Activated naive CD4-positive, alpha-beta T cell treated with anti-CD3 and anti-CD28 coated beads for 36 hours (primary cell): ENCODE results near the gene RAB11FIP3. TPM values are rescaled to one million over a fixed set of nuclear protein-coding genes. Genes with fewer than 3 reads are reported as not detected.

Experiments
- CTCF ChIA-PET: fragments of 350-600 bp; sonication (Branson Sonifier 250); formaldehyde crosslinking; loops from one replicate; lab custom pipeline; 2021; ENCODE audit warnings: antibody characterized with exemption; lab: Charles Lee
- DNase-seq: peaks from one replicate; pipeline ENCODE4 v3.0.0-alpha.2; 2020
- H3K27ac Mint-ChIP-seq: one replicate; pipeline ENCODE4 v1.8.0; 2021; ENCODE audit warnings: mild to moderate bottlenecking, mixed read lengths
- H3K27me3 Mint-ChIP-seq: one replicate; pipeline ENCODE4 v1.8.0; 2021; ENCODE audit warnings: low read depth, mixed read lengths
- H3K36me3 Mint-ChIP-seq: one replicate; pipeline ENCODE4 v1.8.0; 2021; ENCODE audit warnings: low read depth, mixed read lengths
- H3K4me1 Mint-ChIP-seq: one replicate; pipeline ENCODE4 v1.8.0; 2021; ENCODE audit warnings: low read depth, mixed read lengths
- H3K4me3 Mint-ChIP-seq: one replicate; pipeline ENCODE4 v1.8.0; 2021; ENCODE audit warnings: mild to moderate bottlenecking, moderate library complexity, mixed read lengths
- H3K9me3 Mint-ChIP-seq: one replicate; pipeline ENCODE4 v1.8.0; 2021; ENCODE audit warnings: mixed read lengths
- intact Hi-C: fragments of 100-400 bp; cut with micrococcal nuclease; formaldehyde crosslinking; loops from one replicate; pipeline ENCODE4 v1.15.1; 2023
- microRNA-seq: library from miRNA; unstranded; fragments of <30 nt; microRNA quantifications from one replicate; pipeline ENCODE4 v1.2.0, GENCODE V29; 2022; ENCODE audit warnings: borderline microRNAs expressed, borderline replicate concordance
- total RNA-seq, 2 experiments: library from RNA; stranded (reverse); gene quantifications; one replicate each; pipeline ENCODE4 v1.2.3, GENCODE V29; 2021

Gene RAB11FIP3
- total RNA-seq, 2 experiments from 2014 or later: 15.8 to 18.2 TPM

DNA sequence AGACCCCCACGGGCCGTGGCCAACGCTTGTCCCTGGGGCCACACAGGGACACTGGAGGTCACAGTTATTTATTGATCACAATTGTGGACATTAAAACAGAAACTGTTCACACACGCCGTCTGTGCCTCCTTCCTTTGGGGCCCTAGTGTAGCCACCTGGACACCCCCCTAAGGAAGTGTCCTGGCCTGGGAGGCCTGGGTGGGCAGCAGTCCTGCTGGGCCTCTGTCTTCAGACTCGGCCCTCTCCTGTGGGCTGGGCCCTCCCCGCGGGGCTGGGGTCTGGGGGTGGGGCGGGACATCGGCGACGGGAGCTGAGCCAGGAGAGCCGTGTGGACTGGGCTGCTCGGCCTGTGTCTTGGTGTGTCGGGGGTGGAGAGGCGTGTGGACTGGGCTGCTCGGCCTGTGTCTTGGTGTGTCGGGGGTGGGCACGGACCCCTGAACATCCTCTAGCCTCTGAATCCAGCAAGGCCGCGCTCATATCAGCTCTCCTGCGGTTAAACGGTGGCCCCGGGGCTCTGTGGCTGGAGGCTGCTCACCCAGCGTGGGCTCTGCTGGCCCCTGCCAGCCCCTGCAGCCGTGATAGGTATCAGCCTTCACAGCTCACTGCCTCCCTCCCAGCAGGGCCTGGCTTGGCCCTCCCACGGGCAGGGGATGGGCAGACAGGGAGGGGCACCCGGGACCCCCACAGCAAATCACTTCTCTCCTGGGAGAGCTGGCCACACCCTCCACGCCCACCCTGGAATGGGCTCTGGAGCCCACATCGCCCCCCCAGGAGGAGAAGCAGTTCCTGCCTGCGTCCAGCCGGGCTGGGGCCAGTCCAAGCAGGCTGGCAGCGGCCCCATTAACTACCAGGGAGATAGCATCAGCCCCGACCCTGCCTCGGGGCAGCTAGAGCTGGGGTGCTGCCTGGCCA lies 140.2 kb downstream of the RAB11FIP3 start:
- H3K4me3 Mint-ChIP-seq: no peak overlapping the region
- no peaks in the 10 kb centered on the region for H3K36me3 Mint-ChIP-seq
- DNase-seq: no peak
- no peaks in the 10 kb centered on the region for H3K9me3 Mint-ChIP-seq
- H3K27ac Mint-ChIP-seq: no peak overlapping the region
- H3K4me1 Mint-ChIP-seq: peaks cover 18% of the 10 kb centered on the region
- H3K27me3 Mint-ChIP-seq: no peaks in the 10 kb centered on the region
- intact Hi-C loops: loop anchor here (2.0 kb wide), 1 partner anchor 23 kb away; no protein-coding TSS in a partner anchor
- CTCF ChIA-PET: no interaction called here

DNA sequence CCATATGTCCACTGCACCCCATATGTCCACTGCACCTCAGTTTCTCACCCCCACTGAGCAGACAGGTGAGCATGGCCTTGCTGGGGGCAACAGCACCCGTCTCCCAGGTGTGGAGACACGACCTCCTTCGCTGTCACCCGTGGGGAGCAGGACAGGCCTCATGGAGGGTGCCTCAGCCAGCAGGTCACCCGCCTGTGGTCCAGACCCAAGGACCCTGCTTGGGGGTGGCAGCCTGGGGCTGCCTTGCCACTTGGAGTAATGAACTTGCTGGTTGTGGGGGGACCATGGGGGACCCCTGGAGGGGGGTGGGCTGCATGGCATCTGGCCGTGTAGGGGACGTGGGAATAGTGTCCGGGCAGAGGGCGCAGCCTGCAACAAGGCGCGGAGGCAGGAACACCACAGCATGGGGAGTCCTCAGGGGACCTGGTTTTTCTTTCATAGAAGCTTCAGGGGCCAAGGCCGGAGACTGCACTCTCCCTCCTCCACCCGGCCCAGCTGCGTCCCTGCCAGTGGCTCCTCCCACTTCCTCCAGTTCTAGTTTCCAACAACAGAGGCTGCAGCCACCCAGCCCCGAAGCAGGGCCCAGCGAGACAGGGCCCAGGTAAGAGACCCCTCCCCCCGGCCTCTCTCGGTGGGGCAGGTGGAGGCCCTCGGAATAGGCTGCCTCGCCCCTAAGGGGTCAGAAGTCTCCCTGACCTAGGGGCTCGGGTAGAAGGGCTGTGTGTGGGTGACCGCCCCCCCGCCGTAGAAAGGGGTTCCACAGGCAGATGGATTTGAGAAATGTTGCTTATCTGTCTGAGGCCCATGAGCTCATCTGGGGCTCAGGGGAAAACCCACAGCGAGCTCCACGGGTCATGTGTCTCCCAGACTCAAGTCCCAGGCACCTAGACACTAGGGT lies 141.3 kb downstream of the RAB11FIP3 start, which contains the start of gene NHLRC4:
Gene NHLRC4, plus strand, starts transcription at position 531 of the 898 bp plus-strand sequence. CDS start 1,043 bp downstream, outside the sequence.
- CTCF ChIA-PET: interaction anchor here (1.0 kb wide), 1 partner anchor 13 kb away, joined by 4 read pairs; no protein-coding TSS in a partner anchor

DNA sequence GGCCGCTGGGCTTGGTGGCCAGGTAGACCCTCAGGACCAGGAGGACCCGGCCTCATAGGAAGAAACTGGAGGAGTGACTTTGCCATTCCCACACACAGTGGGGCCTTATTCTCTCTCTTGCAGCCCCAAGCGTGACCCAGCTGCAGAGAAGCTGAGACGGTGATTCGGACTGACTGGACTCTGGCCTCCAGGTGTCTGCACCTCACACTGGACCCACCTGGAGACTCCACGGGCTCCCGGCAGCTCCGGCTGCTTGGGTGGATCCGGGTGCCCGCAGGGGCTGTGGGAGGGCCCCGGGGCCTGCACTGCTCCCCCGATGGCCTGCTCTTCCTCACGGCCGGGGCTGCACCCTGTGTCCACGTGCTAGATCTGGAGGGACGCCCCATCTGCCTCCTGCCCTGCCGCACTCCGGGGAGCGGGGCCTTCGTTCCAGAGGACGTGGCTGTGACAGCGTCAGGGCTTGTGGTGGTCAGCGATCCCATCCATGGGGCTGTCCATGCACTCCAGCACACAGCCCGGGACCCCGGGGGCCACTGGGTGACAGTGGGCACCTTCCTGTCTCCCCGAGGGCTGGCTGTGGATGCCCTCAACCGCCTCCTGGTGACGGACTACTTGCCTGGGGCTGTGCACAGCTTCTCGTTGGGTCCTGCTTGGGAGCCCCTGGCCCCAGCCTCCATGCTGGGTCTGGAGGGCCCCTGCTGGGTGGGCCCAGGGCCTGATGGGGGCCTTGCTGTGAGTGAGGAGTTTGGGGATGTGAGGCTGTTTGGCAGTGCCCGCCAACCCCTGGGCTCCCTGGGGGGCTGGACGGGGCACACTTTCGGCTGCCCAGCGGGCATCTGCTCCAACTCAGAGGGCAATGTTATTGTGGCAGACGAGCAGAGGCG lies 142.2 kb downstream of the RAB11FIP3 start:
- intact Hi-C loops: loop anchor here (2.0 kb wide), 1 partner anchor 21 kb away; no protein-coding TSS in a partner anchor
- no peak for DNase-seq
- Mint-ChIP-seq H3K4me1 (peaks cover 29% of the 10 kb centered on the region), H3K9me3 (no peaks in the 10 kb centered on the region), H3K4me3 (peak overlapping the region; percentile 39), H3K27me3 (no peaks in the 10 kb centered on the region), H3K36me3 (no peaks in the 10 kb centered on the region), H3K27ac (peak overlapping the region; percentile 78)
- CTCF ChIA-PET: interaction anchor here (1.0 kb wide), 1 partner anchor 12 kb away, joined by 4 read pairs; no protein-coding TSS in a partner anchor

More for the DNA sequence above, 141.3 kb downstream of the RAB11FIP3 start, which contains the start of gene NHLRC4:
- intact Hi-C loops: loop anchor here (2.0 kb wide), 1 partner anchor 22 kb away; no protein-coding TSS in a partner anchor
- Mint-ChIP-seq H3K36me3 (no peaks in the 10 kb centered on the region), H3K27ac (peak within 1 kb of the TSS; percentile 78), H3K4me1 (peaks cover 28% of the 10 kb centered on the region), H3K4me3 (peak within 1 kb of the TSS; percentile 39), H3K9me3 (no peaks in the 10 kb centered on the region), H3K27me3 (no peaks in the 10 kb centered on the region)
- DNase-seq: peak; percentile 74

DNA sequence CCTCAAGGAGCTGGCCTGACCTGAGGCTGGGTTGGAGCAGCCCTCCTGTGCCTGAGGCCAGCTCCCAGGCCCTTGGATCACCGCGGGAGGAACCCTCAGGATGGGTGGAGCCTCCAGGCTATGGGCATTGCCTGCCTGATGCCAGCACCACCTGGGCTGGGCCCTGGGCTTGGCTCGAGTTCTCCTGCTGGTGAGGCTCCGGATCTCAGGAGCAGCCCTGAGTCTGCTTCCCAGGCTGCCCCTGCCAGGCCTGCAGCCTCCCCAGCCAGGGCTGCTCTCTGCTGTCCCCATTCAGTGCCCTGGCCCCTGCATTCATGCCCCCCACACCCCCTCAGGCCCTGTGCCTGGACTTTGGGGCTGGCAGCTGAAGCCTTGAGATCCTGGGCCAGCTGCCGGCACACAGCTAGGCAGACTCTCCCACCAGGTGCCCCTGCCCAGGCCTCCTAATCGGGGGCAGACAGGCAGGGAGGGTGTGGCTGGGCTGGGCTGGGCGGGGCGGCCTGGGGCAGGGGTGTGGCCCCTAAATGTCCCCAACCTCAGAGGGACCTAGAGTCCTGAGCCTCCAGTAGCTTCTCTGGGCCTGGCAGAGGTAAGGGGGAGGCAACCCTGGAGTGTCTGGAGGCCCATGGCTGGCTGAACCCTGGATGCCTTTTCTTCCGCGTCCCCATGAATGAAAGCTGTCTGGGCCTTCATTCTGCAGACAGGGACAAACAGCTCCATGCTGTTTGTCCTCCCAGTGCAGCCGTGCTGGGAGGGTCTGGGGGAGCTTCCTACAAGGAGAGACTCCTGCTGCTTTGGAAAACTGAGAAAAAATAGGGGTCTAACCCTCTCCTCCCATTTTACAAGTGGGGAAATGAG lies 143.2 kb downstream of the RAB11FIP3 start:
- H3K4me1 Mint-ChIP-seq: peaks cover 29% of the 10 kb centered on the region
- no peak for DNase-seq
- H3K27me3 Mint-ChIP-seq: no peaks in the 10 kb centered on the region
- CTCF ChIA-PET: no interaction called here
- intact Hi-C loops: loop anchor here (1.0 kb wide), 1 partner anchor 41 kb away; the partner anchor contains the start of gene CAPN15
- peak overlapping the region; percentile 86 for H3K4me3 Mint-ChIP-seq
- H3K27ac Mint-ChIP-seq: peak overlapping the region; percentile 90
- no peaks in the 10 kb centered on the region for H3K9me3 Mint-ChIP-seq
- H3K36me3 Mint-ChIP-seq: no peaks in the 10 kb centered on the region

DNA sequence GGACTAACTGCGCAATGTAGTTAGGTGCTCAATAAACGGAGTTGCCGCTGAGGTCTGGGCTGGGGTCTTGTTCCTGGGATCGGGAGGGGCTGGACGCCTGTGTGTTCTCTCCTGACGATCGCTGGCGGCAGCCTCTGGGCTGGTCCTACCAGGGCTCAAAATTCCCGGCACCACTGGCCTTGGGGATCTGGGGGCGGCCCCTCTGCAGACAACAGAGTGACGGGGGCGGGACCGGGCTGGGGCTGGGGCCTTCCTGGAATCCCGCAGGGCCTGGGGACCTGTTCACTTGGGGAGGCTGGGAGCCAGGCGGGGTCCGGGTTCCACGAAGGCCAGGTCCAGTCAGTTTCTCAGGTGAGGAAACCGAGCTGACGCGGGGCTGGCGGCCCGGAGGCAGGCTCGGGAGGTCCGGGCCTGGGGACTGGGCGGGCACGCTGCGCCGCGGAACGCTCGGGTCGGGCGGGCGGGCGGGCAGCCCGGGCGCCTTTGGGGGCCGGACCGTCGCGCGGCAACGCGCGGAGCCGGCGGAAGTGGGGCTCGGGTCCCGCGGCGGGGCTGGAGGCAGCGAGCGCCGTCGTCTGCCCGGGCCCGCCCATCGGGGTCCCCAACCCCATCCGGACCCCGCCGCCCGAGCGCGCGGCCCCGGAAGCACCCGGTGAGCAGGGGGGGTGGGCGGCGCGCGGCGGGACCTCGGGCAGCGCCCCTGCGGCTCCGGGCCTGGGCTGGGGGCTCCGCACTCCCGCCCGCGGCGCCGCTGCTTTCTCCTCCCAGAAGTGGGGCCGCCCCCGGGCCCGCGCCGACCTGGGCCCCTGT lies 144.2 kb downstream of the RAB11FIP3 start, which contains the start of gene PIGQ:
Gene PIGQ, plus strand, starts transcription at position 524 of the 810 bp plus-strand sequence. CDS start 4,107 bp downstream, outside the sequence.
- H3K9me3 Mint-ChIP-seq: no peaks in the 10 kb centered on the region
- intact Hi-C loops: loop anchor here (1.0 kb wide), 2 partner anchors 20 to 42 kb away; partner anchors contain the start of gene CAPN15

More for the DNA sequence above, 144.2 kb downstream of the RAB11FIP3 start, which contains the start of gene PIGQ:
- peak within 1 kb of the TSS; percentile 86 for H3K4me3 Mint-ChIP-seq
- peak within 1 kb of the TSS; percentile 90 for H3K27ac Mint-ChIP-seq
- no peaks in the 10 kb centered on the region for H3K36me3 Mint-ChIP-seq
- CTCF ChIA-PET: no interaction called here
- peaks cover 29% of the 10 kb centered on the region for H3K4me1 Mint-ChIP-seq
- no peaks in the 10 kb centered on the region for H3K27me3 Mint-ChIP-seq
- DNase-seq: peak; percentile 67

Small RNAs within 50 kb of the gene (microRNA-seq; reads per million reads assigned to microRNA genes)
- gene MIR3176 (89.4 reads per million, percentile 57 among the genes with 10 or more reads in this experiment), gene MIR5587 (not detected)

Other genes starting within 250 kb of the RAB11FIP3 start
- not detected for gene HBA1, start 249.0 kb upstream of the RAB11FIP3 start, total RNA-seq
- gene HBQ1, start 245.2 kb upstream of the RAB11FIP3 start, total RNA-seq: 1 to 10 TPM in 1 of 2 experiments, under 1 TPM in 1; 0.79 to 1.1 TPM
- gene LUC7L, start 196.2 kb upstream of the RAB11FIP3 start, total RNA-seq: 10 to 100 TPM; 58.4 to 59.1 TPM
- 10 to 100 TPM; 25.9 to 27.4 TPM for gene FAM234A, start 190.8 kb upstream of the RAB11FIP3 start, total RNA-seq
- under 1 TPM in 1 of 2 experiments, not detected in 1; 0.10 TPM for gene RGS11, start 149.7 kb upstream of the RAB11FIP3 start, total RNA-seq
- gene ARHGDIG, start 145.1 kb upstream of the RAB11FIP3 start, total RNA-seq: not detected
- not detected for gene PDIA2, start 142.5 kb upstream of the RAB11FIP3 start, total RNA-seq
- 10 to 100 TPM; 17.5 to 17.9 TPM for gene AXIN1, start 72.9 kb upstream of the RAB11FIP3 start, total RNA-seq
- 10 to 100 TPM; 68.3 to 74.0 TPM for gene MRPL28, start 55.1 kb upstream of the RAB11FIP3 start, total RNA-seq
- 10 to 100 TPM; 19.9 to 20.9 TPM for gene PGAP6, start 43.7 kb upstream of the RAB11FIP3 start, total RNA-seq
- 10 to 100 TPM; 86.7 to 87.0 TPM for gene NME4, start 28.4 kb upstream of the RAB11FIP3 start, total RNA-seq
- 1 to 10 TPM; 8.9 to 9.6 TPM for gene DECR2, start 23.8 kb upstream of the RAB11FIP3 start, total RNA-seq
- 10 to 100 TPM; 54.4 to 56.9 TPM for gene CAPN15, start 102.1 kb downstream of the RAB11FIP3 start, total RNA-seq
- not detected for gene PRR35, start 134.7 kb downstream of the RAB11FIP3 start, total RNA-seq
- gene NHLRC4, start 141.4 kb downstream of the RAB11FIP3 start, total RNA-seq: under 1 TPM; 0.60 to 0.67 TPM
- 10 to 100 TPM; 18.6 to 19.2 TPM for gene PIGQ, start 144.3 kb downstream of the RAB11FIP3 start, total RNA-seq
- 1 to 10 TPM; 6.3 to 7.3 TPM for gene RAB40C, start 164.4 kb downstream of the RAB11FIP3 start, total RNA-seq
- under 1 TPM; 0.10 to 0.25 TPM for gene WFIKKN1, start 205.3 kb downstream of the RAB11FIP3 start, total RNA-seq
- gene METTL26, start 210.7 kb downstream of the RAB11FIP3 start, total RNA-seq: 100 to 1,000 TPM; 121 to 122 TPM
- gene MCRIP2, start 216.2 kb downstream of the RAB11FIP3 start, total RNA-seq: 10 to 100 TPM; 31.5 to 35.2 TPM
- 10 to 100 TPM; 65.9 to 66.9 TPM for gene WDR90, start 223.7 kb downstream of the RAB11FIP3 start, total RNA-seq
- 10 to 100 TPM; 81.9 to 84.0 TPM for gene RHOT2, start 242.5 kb downstream of the RAB11FIP3 start, total RNA-seq